Measurements from ENCODE around the gene DPH1.
"Not testable (repeated sequence)": the region's sequence is repeated elsewhere in the genome, so short reads cannot be mapped to it uniquely, and the experiment has no call there.

DPH1 gene

GRCh38 chr17:2008332-2009126, 21.4 kb upstream of the DPH1 start:
- DNase-seq (ENCODE audit: low spot score), result no peak

- DNase-seq (ENCODE audit: low spot score), result no peak
Observed at GRCh38 chr17:2009737-2010136, 20.2 kb upstream of the DPH1 start.

DNA sequence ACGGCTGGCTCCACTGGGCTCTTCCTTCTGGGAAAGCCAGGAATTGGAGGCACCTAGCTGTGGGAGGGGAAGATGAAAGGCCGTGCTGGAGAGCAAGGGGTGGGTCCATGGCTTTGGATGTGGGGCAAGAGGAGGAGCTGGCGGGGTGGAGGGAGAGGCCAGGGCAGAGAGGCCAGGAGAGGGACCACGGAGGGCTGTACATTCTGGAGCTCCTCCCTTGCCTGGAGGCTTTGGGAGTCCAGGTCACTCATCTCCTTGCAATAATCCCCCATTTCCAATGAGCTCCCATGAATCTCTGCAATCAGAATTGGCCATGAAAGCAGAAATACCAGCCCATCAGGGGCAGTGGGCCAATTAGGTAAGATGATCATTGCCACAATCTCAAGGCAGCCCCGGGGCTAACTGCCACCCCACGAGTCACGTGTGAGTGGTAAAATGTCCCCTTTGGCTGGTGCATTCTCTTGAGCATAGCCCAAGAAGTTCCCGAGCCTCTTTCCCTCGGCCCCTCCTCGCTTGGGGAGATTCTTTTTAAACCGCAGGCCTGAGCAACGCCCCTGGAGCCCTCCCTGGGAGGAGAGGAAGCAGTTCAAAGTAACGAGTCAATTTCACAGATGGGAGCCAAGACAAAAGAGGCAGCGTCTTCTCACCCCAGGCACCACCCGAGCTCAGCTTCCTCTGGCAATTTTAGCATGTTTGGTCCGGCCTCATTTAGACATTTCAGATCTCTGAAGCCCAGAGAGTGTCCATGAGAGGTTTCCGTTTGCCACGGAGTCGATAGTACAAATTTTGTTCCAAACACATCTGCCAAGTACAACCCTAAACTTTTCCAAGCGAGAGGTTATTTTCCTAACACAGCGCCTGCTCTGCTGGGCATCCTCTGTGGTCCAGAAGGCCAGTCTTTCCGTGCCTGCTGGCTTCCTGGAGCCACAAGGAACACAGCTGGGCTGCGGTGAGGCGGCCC, 18.3 kb upstream of the DPH1 start:
- no peak for DNase-seq (ENCODE audit: low spot score)

DNA sequence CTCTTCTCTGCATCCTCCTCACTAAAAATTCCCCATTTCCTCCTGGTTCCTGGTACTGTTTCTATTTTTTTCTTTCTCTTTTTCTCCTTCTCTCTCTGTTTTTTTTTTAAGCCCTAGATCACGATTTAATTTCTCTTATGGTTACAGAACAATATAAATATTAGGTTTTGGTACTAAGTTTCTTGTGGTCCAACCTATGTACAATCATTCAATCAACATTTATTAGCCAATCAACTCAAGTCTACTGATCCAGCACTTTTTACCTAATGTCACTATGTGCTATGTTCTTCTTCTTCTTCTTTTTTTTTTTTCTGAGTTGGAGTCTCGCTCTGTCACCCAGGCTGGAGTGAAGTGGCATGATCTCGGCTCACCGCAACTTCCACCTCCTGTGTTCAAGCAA, 17.5 kb upstream of the DPH1 start:
- no peak for DNase-seq (ENCODE audit: low spot score)

DNA sequence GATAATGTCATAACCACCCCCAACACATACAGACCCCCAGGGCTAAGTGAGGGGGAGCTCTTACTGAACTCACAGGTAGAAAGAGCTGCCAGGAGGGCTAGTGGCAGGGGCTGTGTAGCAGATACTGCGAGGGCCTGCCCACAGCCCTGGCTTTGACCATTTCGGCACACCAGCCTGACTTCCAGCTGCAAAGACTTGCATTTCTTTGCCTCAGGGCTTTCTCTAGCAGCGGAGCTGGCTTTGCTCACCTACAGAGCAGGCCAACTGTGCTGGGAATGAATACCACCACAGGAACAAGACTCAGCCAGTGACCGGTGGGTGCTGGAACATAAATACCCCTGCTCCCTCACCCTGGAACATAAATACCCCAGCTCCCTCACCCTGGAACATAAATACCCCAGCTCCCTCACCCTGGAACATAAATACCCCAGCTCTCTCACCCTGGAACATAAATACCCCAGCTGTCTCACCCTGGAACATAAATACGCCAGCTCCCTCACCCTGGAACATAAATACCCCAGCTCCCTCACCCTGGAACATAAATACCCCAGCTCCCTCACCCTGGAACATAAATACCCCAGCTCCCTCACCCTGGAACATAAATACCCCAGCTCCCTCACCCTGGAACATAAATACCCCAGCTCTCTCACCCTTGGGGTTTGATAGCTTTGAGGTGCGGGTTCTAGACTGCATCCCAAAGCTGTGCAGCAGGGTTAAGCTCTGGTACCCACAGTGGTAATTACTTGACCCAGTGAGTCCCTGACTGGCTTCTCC, 16.5 kb upstream of the DPH1 start:
- DNase-seq (ENCODE audit: low spot score), result not testable (repeated sequence)

GRCh38 chr17:2013994-2014317, 16.0 kb upstream of the DPH1 start:
- DNase-seq (ENCODE audit: low spot score), result no peak

GRCh38 chr17:2015314-2015713, 14.6 kb upstream of the DPH1 start:
- DNase-seq (ENCODE audit: low spot score), result no peak

- no peak for DNase-seq (ENCODE audit: low spot score)
Observed at GRCh38 chr17:2016494-2016893, 13.5 kb upstream of the DPH1 start.

- no peak for DNase-seq (ENCODE audit: low spot score)
Observed at GRCh38 chr17:2017274-2017941, 12.5 kb upstream of the DPH1 start.

- no peak for DNase-seq (ENCODE audit: low spot score)
Observed at GRCh38 chr17:2018716-2019510, 11.0 kb upstream of the DPH1 start.

DNA sequence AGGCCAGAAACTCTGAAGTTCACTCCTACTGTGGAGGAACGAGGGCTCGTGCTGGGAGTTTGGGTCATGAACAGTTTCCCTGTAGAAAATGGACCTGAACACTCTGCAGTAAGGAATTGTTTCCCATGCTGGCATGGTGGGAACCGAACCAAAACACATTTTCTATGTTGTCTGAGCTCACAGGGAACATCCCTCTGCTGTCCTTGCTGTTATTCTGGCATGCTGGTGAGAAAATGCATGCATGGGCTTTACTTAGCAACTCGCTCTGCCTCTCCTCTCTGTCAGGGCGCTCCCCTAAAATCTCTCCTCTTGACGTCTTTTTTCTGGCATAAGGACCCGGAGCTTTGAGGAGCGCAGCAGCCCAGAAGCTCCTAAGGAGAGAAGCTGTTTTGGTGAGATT, 10.2 kb upstream of the DPH1 start:
- no peak for DNase-seq (ENCODE audit: low spot score)

- DNase-seq (ENCODE audit: low spot score), result no peak
Observed at GRCh38 chr17:2020721-2021120, 9.2 kb upstream of the DPH1 start.

DNA sequence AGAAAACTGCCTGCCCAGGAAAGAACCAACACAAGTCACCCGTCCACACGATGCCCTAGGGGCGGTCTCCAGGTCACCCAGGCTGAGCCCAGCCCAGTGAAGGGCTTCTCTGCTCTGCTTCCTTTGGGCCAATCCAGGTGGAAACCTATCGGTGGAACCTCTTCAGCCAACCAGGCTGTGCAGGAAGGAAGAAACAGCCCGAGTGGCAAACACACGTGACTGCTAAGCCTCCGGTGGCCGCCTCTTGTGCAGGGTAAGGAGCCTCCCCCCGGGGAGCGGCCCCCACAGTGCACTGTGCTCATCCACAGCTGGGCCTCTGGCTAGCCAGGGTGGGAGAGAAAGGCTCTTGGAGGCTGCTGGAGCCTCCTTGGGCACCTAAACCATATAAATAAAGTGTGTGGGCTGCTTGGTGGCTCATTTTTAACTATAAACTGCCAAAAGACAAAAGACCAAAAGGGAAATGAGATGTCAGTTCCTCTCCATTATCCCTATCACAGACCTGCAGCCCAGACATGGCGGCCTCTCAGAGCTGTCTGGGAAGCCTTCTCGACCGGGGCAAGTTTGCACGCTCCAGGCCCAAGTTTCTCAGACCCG, 7.2 kb upstream of the DPH1 start:
- DNase-seq (ENCODE audit: low spot score), result no peak

DNA sequence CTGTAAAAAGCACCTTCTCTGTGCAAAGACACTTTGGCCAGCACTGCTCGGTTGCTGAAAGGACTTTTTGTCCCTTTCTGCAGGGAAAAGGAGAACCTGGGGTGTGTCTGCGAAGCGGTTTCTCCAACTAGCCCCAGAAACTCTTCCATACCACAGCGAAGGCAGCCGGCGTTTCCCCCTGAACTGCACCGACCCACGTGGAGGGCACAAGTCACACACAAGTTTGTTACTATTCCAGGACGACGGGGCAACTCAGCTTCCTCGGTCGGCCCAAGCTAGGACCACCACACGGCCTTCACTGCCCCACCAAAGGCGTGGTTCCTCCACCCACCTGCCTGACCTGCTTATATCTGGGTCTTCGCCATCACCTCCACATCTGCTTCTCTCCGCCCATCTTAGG, 6.7 kb upstream of the DPH1 start:
- no peak for DNase-seq (ENCODE audit: low spot score)

DNA sequence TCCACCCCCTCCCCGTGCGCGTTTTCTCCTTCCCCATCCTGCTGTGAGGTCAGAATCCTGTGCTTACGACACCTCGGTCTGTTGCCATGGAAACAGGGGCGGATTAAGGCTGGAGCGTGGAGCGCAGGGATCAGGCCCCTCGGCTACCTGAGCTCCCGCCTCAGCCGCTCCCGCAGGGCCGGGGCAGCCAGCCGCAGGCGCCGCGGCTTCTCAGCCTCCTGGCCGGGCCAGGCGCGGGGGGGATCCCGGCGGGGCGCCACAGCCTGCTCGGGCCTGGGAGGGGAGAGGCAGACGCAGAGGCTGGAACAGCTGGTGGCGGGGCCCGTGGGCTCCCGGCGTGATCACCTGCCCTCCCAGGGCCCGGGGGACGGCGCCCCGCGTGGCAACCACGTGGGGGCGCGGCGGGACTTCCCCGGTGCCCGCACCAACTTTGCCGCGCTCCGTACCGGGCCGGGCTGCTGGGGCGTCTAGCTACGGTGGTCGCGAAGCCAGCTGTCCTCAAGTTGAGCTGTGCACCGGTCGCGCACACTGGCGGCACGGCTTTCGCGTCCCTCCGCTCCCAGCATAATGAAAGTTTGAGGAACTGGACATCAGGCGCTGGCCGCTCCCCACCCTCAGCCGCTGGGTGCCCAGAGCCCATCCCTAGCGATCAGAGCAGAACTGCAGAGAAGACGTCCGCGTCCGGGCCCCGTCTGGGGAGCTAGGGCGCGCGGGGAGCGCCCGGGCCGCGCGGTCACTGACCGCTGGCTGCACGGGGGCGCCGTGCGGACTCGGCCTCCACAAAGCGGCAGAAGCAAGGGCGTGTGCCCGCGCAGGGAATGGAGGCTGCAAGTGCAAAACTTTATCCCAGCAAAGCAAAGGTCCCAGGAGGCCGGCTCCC, 6.0 kb upstream of the DPH1 start:
- DNase-seq (ENCODE audit: low spot score), result no peak

DNA sequence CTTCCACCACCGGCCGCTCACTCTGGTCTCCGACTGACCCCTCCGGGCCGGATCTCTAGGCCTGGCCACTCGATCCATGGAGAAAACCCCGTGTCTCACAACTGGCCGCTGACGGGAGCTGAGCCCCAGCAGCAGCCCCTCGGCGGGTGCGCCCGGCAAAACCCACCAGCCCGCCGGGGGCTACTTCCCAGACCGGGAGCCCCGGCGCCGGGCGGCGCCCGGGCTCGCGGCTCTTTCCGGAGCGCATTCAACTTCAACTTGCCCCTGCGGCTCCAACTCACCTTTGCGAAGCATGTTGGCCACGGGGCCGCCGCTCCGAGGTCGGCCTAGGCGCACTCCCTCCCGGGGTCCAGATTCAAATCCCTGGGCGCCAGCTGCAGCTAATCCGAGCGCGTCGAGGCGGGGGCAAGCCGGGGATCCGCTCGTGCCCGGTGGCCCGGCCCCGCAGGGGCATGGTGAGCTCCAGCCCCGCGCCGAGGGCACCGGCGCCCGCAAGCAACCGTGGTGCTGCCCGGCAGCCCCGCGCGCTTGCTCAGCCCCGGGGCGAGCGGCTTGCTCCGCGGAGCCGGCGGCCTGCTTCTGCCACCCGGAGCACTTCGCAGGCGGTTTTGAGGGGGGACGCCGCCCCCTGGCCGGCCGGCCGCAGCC, 5.3 kb upstream of the DPH1 start:
- DNase-seq (ENCODE audit: low spot score), result no peak

DNA sequence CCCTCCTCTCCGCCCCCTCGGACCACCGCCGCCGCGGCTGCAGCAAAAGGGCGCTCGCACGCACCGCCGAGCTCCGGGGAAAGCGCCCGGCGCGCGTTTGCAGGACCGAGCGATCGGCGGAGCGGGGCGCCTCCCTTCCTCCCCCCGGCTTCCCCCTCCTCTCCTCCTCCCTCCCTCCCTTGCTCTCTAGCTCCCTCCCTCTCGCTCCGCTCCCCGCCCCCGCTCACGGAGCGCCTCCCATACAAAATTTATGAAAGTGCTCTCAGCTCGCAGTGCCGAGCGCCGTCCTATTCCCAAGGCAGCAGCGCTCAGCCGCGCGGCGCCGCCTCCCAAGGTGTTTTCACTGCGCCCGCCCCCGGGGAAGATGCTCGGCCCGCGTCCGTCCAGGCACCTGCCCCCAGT, 4.7 kb upstream of the DPH1 start, which contains the start of gene RTN4RL1:
RTN4RL1 (minus strand) TSS at position 115 of the 402 bp plus-strand sequence. CDS start 469 bp downstream, outside the sequence.
- DNase-seq (ENCODE audit: low spot score), result peak; percentile 33

GRCh38 chr17:2025622-2026309, 4.2 kb upstream of the DPH1 start:
- DNase-seq (ENCODE audit: low spot score), result no peak
